ENCODE results near the gene KRT77.

The KRT77 gene

GRCh38 chr12:52650520-52651081, 52.7 kb downstream of the KRT77 start:
- no peak for DNase-seq

GRCh38 chr12:52649066-52649465, 54.3 kb downstream of the KRT77 start:
- no peak for DNase-seq

- DNase-seq, result no peak
These were observed 55.2 kb downstream of the KRT77 start for GRCh38 chr12:52648012-52648550.

GRCh38 chr12:52647601-52648000, 55.7 kb downstream of the KRT77 start:
- DNase-seq, result no peak

- no peak for DNase-seq
These were observed 56.7 kb downstream of the KRT77 start for GRCh38 chr12:52646613-52647012.

GRCh38 chr12:52645982-52646381, 57.3 kb downstream of the KRT77 start:
- no peak for DNase-seq

GRCh38 chr12:52645120-52645761, 58.1 kb downstream of the KRT77 start:
- no peak for DNase-seq

- DNase-seq, result no peak
These were observed 59.3 kb downstream of the KRT77 start for GRCh38 chr12:52644078-52644415.

GRCh38 chr12:52643233-52644077, 59.9 kb downstream of the KRT77 start:
- DNase-seq, result no peak

- no peak for DNase-seq
These were observed 61.9 kb downstream of the KRT77 start for GRCh38 chr12:52641468-52641867.
